GM13977 (cell line): ENCODE data around the gene FAM241B.

ENCODE experiments used
- DNase-seq: peaks from one replicate; pipeline ENCODE4 v3.0.0; 2012; ENCODE audit warnings: low spot score
- in situ Hi-C: fragments of 300-500 bp; cut with MboI; formaldehyde crosslinking; loops from one replicate; pipeline ENCODE4 v1.12.0; 2022; ENCODE audit warnings: low sequenced_read_pairs, low pct_unique_long_range_greater_than_20kb, mixed read lengths, inconsistent platforms; ENCODE audit not compliant: unreplicated experiment
- TF ChIP-seq, protein P1 (sequence below): IDR thresholded peaks from 2 replicates; pipeline ENCODE4 v1.5.1; 2012; ENCODE audit warnings: mild to moderate bottlenecking, control low read depth; ENCODE audit not compliant: insufficient read depth; ENCODE audit errors: extremely low read depth, missing control alignments

Gene FAM241B

DNA sequence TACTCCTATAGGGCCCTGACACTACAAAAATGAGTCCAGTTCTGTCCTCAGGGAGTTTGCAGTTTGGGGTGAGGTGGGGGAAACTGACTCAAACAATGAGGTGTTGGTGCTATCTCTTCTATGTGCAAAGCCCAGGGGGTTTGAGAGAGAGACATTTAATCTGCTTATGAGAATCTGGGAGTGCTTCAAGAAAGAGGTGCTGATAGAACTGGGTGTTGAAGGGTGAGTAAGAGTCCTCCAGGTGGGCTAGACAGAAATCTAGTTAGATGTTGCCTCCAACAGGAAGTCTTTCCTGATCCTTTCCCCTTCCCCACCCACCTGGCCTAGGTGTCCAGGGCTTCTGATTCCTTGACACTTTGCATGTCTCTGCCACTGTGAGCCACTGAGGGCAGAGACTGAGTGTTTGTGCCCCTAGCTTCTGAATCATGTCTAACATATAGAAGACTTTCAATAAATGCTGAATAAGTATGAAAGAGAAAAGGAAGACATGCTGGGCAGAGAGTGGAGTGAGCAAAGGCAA, 53.0 kb downstream of the FAM241B start:
- no peak for DNase-seq
- in situ Hi-C loops = no loop called here
- TF ChIP-seq, protein P1, sequence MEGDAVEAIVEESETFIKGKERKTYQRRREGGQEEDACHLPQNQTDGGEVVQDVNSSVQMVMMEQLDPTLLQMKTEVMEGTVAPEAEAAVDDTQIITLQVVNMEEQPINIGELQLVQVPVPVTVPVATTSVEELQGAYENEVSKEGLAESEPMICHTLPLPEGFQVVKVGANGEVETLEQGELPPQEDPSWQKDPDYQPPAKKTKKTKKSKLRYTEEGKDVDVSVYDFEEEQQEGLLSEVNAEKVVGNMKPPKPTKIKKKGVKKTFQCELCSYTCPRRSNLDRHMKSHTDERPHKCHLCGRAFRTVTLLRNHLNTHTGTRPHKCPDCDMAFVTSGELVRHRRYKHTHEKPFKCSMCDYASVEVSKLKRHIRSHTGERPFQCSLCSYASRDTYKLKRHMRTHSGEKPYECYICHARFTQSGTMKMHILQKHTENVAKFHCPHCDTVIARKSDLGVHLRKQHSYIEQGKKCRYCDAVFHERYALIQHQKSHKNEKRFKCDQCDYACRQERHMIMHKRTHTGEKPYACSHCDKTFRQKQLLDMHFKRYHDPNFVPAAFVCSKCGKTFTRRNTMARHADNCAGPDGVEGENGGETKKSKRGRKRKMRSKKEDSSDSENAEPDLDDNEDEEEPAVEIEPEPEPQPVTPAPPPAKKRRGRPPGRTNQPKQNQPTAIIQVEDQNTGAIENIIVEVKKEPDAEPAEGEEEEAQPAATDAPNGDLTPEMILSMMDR = no peak
